ENCODE data around the gene COL4A6.

- TF ChIP-seq ZNF274 (IDR thresholded peaks at IDR 0.05; ENCODE audit: low read depth, low read length) = no peak
- TF ChIP-seq, protein P1, sequence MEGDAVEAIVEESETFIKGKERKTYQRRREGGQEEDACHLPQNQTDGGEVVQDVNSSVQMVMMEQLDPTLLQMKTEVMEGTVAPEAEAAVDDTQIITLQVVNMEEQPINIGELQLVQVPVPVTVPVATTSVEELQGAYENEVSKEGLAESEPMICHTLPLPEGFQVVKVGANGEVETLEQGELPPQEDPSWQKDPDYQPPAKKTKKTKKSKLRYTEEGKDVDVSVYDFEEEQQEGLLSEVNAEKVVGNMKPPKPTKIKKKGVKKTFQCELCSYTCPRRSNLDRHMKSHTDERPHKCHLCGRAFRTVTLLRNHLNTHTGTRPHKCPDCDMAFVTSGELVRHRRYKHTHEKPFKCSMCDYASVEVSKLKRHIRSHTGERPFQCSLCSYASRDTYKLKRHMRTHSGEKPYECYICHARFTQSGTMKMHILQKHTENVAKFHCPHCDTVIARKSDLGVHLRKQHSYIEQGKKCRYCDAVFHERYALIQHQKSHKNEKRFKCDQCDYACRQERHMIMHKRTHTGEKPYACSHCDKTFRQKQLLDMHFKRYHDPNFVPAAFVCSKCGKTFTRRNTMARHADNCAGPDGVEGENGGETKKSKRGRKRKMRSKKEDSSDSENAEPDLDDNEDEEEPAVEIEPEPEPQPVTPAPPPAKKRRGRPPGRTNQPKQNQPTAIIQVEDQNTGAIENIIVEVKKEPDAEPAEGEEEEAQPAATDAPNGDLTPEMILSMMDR (IDR thresholded peaks at IDR 0.05 in 2 of 3, conservative IDR thresholded peaks at IDR 0.05 in 1 of 3; ENCODE audit: borderline replicate concordance in 1 of 3, insufficient read depth in 1 of 3, low read depth in 2 of 3, low read length in 2 of 3) = peak; percentile 39 to 67 (median 45); a peak in 5 of 6 replicates
- no peak for TF ChIP-seq SRF (IDR thresholded peaks at IDR 0.05; ENCODE audit: low read depth)
These were observed 213.2 kb downstream of the COL4A6 start for GRCh38 chrX:108224727-108225621.
